GM19455 (cell line): ENCODE measurements around the gene TGFB2.
A peak's percentile ranks its signal among the peaks of the same experiment; 100 is the strongest.

Experiments used
- ATAC-seq: cut with Tn5 transposase; IDR thresholded peaks from one replicate; pipeline ENCODE4 v1.9.1; 2021; ENCODE audit not compliant: unreplicated experiment

TGFB2 gene

DNA sequence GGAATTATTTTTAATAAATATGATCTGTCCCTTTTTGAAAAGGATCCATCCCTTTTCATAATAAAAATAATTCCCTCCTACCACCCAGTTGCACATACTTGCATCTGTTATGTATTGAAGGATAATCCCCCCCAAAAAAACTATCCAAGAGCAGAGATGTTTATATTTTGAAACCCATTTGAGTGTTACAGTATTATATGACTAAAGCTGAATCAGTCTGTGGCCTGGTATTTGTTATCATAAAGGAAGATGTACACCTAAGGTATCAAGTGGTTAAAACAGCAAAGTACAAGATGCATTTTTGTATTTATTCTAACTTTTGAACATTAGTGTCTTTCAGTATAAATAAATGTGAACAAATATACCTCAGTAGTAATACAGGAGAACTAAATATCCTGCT, 12.7 kb upstream of the TGFB2 start:
- ATAC-seq: no peak

DNA sequence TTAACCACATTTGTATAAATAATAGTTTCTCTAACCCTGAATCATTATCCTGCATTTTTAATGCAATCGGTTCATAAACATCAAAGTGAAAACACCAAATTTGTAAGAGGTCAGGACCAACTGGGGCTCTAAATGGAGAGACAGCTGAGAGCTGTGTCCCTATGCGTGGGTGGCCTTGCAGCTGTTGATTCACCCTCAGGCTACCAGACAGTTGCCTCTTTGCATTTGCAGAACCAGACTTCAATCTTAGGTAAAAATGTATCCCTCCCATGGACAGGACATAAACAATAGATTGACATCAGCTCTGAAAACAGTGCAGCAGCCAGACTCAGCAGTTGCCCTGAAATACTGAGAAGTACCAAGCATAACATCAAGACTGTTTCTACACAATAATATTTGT, 8.8 kb upstream of the TGFB2 start:
- ATAC-seq: no peak

DNA sequence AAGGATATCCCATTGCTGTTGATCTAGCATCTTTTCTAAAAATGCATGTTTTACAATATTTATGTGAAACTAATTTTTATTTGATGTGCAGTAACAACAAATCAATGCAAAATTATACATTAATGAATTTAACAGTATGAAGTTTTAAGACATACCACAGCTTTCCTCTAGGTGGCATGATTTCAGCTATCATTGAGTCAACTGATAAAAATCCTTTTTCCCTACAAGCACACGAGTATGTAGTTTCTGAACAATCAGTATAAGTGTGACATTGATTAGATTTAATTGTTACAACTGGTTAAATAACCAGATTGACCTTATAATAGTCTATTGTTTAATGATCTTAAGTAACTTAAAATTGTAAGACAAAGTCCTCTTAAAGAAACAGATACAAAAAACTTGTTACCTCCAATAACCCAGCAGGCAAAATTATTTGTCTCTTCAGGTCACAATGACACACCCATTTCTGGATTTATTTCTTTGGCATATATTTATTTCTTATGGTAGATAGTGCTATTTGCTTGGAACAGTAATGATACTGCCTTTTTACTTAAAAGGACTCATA, 5.8 kb upstream of the TGFB2 start:
- no peak for ATAC-seq

DNA sequence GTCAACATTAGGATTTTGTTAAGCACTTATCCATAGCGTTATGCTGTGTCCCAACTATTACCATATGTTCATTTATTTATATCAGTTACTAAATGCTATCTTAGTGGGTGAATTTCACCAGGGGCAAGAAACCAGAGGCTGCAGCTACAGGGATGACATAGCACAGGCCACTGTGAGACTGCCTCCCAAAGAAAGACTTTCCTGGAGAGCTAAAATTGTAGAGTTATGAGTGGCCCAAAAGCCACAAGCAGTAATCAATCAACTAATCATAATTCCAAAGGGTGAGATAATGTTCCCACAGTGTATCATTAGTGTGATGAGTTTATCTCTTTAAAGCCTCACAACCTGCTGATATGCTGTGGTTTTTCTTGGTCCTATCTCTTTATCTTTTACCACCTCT, 3.8 kb upstream of the TGFB2 start:
- no peak for ATAC-seq

DNA sequence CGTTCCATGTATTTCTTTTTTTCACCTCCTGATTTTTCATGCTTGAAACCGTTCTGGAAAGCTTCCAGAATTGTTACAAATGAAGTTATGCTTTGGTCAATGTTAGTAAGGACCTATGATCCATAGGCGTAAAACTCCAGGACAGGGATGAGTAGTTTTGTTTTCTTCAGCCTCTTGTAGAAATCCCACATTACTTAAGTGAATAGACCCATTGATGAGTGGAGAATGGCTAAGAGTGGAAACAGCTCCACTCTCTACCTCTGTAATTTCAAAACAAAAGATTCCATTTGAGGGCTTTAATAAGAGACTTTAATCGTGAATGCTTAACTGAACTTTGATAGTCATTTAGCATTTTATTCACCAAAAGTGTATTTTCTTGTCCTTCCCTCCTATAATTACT, 3.0 kb upstream of the TGFB2 start:
- ATAC-seq: no peak

DNA sequence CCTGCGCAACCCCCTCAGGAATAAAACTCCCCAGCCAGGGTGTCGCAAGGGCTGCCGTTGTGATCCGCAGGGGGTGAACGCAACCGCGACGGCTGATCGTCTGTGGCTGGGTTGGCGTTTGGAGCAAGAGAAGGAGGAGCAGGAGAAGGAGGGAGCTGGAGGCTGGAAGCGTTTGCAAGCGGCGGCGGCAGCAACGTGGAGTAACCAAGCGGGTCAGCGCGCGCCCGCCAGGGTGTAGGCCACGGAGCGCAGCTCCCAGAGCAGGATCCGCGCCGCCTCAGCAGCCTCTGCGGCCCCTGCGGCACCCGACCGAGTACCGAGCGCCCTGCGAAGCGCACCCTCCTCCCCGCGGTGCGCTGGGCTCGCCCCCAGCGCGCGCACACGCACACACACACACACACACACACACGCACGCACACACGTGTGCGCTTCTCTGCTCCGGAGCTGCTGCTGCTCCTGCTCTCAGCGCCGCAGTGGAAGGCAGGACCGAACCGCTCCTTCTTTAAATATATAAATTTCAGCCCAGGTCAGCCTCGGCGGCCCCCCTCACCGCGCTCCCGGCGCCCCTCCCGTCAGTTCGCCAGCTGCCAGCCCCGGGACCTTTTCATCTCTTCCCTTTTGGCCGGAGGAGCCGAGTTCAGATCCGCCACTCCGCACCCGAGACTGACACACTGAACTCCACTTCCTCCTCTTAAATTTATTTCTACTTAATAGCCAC, 696 bp downstream of the TGFB2 start:
- peak; percentile 61 for ATAC-seq

DNA sequence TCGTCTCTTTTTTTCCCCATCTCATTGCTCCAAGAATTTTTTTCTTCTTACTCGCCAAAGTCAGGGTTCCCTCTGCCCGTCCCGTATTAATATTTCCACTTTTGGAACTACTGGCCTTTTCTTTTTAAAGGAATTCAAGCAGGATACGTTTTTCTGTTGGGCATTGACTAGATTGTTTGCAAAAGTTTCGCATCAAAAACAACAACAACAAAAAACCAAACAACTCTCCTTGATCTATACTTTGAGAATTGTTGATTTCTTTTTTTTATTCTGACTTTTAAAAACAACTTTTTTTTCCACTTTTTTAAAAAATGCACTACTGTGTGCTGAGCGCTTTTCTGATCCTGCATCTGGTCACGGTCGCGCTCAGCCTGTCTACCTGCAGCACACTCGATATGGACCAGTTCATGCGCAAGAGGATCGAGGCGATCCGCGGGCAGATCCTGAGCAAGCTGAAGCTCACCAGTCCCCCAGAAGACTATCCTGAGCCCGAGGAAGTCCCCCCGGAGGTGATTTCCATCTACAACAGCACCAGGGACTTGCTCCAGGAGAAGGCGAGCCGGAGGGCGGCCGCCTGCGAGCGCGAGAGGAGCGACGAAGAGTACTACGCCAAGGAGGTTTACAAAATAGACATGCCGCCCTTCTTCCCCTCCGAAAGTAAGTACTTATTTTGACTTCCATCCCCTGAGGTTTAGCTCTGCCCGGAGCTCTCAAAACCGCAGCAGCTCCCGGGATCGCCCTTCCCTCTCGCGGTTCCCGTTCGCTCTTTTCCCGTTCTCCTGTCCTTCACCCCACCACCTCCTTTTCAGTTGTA, 1.5 kb downstream of the TGFB2 start:
- no peak for ATAC-seq

DNA sequence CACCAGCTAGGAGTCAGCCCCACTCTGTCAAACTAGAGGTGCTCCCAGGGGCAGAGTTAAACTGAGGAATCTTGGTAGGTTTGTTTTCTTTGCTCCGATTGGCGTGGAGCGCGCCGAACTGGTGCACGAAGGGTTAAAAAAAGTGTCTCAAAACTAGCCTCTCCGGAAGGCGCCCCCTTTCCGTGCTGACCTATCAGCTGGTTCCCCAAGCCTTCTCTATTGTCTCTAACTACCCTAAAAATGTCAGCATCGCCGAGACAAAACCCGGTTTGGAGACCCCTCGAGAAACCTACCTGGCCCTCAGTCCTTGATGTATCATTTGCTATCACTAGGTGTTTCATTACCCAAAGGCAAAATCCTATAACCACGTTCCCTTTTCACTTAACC, 2.2 kb downstream of the TGFB2 start:
- no peak for ATAC-seq

DNA sequence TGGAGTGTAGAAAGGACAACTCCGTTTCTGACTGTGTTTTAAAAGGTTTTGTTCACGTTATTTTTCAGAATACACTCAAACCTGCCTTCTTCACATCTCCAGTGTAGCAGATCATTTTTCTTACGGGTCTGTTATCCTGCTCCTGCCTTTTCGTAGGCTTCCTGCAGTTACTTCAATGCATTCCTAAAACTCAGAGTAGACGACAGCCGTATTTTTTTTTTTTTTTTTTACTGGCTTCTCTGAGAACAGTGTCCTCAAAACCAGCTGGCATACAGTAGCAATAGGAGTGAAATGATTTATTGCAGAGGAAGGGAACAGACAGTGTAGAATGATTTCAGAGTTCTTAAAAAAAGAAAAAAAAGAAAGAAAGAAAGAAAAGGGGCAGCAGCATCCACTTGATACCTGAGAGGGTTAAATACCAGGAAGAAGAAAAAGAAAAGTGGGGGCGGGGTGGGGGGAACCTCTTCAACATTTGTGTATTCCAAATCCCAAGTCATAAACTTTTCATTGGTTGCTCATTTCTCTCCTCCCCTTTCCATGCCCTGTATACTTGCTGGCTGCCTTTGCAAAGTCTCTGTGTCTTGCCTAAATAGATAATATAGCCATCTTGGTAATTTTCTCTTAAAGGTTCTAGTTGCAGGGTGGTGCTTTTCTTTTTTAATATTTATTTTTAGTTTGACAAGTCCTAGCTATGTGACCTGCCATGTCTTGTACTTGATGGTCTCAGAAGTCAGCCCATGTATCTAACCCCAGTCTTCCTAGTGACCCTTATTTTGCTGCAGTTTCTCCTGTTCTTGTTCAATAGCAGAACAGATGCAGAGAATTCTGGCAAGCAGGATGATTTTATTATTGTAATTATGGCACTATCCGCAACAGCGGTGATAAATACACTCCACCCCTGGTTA, 2.8 kb downstream of the TGFB2 start:
- no peak for ATAC-seq

DNA sequence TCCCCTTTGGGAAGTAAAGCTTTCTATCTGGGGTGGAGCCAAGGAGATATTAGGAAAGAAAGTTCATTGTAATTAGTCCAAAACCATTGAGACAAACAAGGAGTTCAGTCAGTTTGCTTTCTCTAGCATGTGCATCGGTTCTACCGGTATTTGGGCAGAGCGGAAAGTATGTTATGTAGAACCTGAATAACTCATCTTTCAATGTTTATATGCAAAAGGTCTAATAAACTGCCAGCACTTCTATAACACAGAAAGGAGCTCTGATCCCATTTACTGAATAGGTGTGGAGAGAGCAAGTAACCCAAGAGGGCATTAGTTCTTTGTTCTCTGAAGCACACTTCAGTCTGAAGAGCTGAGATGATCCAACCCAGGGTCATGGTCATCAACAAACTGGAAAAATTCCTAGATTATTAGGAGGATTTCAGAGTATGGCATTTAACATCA, 3.5 kb downstream of the TGFB2 start:
- no peak for ATAC-seq

DNA sequence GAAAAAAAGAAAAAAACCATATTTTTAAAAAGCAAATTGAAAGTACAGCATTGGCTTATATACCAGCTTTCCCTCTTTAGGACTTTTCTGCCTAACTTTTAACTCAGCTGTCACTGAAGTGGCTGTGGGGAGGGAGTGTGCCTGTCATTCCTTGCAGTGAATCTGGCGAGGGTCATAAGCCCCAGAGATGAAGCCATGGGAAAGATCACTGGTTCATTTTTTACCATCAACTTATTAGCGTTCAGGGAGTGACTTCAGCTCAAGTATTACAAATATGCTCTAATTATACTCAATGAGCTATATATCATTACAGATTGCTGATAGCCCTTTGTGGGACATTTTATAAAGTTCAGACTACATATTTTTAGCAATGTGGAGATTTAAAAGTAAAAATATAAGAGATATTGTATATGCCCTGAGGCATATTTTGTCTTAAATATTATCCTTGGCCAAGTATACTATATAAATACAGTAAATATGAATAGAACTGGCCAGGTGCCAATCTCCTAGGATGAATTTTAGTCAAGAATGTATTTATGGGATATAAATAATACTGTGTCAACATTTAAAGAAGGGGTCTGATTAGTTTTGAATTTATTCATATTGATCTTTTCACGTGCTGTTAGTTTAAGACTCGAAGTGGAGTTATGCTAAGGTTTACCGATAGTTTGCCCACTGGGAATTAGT, 4.4 kb downstream of the TGFB2 start:
- ATAC-seq: no peak

DNA sequence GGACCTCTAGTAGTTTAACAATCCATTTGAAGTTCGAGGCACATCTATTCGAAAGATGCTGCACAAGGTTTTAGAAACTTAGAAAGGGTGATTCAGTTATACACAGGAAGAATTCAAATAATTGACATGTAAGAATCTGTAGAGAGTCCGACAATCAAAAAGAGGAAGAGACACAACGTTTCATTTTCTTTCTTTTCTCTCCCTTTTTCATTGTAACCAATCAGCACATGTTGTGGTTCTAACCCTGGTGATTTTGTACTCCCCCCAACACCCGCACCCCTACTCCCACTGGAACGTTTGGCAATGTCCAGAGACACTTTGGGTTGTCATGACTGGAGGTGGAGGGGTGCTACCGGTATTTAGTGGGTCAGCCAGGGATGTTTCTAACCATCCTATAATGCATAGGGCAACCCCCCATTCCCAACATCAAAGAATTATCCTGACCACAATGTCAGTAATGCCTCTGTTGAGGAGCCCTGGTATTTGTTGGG, 4.9 kb downstream of the TGFB2 start:
- ATAC-seq: no peak

DNA sequence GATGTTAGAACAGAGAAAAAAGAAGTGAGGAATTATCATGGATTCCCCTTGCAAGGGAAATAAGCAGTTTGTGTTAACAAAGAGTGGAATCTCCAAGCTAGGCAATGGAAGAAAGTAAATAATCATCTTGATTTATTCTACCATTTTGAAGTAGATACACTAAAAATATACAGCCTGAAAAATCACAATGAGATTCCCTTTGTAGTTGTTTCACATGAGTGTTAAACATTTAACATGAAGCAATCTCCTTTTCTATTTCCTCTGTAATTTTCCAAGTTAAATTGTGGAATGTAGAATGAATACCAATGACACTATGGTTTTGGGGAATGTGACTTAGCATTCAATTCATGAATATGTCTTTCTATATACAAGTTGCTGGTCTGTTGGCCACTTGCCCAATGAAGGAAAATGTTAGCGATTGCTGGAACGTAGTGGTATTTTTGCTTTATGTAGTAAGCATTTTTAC, 5.7 kb downstream of the TGFB2 start:
- no peak for ATAC-seq

DNA sequence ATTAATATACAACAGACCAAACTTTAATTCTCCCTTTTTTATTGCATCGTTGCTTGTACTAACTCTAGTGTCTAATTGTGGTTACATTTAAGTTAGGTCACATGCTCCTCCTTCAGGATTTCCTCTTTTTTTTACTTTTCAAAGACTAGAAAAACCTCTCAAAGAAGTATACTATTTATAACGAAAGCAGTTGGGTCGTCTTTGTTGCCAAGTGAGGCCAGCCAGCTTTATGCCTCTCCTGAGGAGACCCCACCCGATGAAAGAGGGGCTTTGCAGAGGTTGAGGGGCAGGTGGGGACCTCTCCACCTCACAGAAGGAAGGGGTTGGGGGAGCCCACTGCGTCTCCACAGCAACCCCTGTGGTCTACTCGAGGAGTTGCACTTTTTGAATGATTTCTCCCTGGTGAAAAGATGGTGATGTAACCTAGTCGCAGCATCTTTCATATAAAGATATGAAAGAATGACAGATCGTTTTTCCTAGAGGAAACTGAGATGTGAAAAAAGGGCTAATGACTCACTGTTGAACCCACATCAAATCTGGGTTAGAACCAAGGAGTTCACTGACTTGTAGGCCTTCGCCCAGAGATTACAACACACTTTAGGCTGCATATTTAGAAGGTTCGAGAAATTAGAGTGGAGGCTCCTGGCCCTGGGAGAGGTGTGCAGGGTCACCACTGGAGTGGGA, 6.4 kb downstream of the TGFB2 start:
- no peak for ATAC-seq

DNA sequence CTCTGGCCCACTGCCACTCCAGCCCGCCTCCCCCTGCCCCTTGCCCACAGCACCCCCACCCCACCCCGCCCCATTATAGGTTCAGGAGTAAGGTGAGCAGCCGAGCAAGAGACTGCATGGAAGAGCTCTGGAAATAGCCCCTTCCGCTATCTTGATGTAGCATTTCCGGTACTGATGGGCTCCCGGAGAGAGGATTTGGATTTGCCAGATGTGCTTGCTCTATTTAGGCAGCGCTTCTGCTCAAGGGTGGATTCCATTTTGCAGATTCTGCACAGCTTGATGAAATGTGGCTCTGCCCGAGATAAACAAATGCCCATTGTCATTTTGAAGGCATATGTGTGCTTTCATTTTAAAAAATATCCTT, 6.9 kb downstream of the TGFB2 start:
- ATAC-seq: no peak

DNA sequence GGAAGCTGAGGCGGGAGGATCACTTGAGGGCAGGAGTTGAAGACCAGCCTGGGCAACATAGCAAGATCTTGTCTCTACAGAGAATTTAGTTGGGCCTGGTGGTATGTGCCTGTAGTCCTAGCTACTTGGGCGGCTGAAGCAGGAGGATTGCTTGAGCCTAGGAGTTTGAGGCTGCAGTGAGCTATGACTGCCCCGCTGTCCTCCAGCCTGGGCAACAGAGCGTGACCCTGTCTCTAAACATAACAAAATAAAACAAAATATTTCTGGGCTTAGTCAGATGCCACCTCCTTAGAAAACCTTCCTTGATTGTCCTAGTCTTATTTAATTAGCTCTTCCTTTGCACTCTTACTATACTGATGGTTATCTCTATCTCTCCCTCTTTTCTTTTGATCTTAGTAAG, 8.5 kb downstream of the TGFB2 start:
- no peak for ATAC-seq

DNA sequence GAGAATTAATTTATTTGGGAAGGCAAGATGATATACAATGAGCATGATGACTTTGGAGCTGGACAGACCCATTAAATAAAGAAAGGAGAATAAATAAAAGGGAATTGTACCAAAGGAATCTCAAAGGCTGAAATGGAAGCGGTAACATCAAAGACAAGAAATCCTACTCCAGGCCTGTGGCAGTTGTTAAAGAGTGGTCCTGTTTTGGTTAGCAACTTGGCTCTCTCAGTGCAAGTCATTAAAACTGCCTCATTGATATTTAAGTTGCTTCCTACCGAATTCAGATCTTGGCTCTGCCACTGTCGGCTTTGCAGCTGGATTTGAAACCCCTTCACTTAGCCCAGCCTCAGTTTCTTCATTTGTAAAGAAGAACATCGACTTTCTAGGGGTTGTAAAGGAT, 10.1 kb downstream of the TGFB2 start:
- ATAC-seq: no peak

DNA sequence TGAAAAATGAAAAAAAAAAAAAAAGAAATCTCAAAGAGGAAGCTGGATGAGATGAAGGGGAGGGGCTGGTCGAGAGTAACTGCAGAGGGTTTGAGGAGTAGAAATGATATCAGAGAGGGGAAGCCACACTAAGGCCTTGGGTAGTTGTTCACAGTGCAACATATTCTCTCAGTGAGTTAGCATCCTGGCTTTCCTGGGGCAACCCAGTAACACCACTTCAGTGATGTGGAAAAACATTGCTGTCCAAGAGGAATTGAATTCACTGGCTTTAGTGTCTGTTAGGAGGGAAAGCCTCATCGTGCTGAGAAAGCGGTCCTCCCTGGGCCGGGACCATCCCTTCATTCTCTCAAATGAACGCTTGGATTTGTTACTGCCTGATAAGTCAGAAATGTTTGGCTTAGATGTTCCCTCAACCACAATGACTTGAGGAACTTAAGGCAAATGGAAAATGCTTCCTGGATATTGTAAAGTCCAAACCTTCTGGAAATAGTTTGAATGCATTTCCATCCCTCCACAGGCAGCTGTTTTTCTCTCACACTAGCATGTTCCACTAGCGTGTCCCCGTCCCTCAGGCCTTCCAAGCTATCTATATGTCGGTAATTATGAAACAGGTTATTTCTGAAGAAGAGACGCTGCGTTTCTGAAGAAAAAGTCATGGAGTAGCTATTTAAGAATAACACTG, 12.2 kb downstream of the TGFB2 start:
- no peak for ATAC-seq

DNA sequence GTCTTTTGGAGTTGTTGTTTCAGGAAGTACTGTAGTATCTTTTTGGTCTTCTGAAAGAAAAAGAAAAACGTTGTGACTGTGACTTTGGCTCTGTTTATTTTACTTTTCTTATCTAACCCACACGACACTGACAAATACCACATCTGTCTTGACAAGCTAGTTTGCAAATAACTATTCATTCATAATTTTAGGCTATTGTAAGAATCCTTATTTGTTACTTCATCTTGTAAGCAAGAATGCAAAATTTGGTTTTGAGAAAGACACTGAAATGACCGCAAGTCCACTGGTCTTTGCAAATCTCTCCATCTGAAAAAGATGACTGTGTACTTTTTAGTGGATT, 12.7 kb downstream of the TGFB2 start:
- no peak for ATAC-seq
